GM18498 (cell line): Measurements from ENCODE around the gene IFT43.

ENCODE experiments used
- ATAC-seq: cut with Tn5 transposase; IDR thresholded peaks from one replicate; pipeline ENCODE4 v1.9.1; 2021; ENCODE audit warnings: mild to moderate bottlenecking, moderate library complexity; ENCODE audit not compliant: unreplicated experiment

The IFT43 gene

DNA sequence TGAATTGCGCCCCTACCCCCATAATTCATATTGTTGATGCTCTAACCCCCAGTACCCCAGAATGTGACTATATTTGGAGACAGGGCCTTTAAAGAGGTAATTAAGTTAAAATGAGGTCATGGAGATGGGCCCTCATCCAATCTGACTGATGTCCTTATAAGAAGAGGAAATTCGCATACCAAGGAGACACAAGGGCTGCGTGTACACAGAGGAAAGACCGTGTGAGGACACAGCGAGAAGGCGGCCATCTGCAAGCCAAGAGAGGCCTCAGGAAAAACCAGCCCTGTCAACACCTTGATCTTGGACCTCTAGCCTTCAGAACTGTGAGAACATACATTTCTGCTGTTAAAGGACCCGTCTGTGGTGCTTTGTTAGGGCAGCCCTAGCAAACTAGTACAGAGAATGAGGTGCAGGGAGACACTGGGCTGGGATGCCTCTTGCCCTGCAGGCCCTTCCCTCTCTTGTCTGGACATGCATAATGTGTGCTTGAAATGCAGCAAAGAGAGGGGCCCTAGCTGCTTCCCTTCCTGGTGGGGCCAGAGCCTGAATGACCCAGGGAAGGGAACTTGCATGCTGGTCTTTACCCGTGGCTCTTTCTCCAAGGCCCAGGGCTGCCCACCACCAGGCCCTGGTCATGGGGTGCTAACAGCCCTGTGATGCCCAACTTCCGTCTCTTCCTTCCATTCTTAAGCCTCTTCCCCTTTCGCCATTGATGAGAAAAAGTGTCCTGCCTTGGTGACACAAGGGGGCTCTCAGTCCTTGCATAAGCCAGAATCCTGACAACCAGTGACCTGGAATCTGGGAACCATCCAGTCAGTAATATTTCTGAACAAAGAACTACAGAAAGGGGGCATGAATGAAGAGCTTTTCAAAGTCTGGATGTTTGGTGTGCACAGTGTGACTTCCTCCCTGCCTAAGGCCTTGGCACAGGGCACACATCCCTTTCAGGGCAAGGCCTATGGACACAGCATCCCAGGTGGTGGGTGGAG lies 116.1 kb downstream of the IFT43 start:
- no peak for ATAC-seq

DNA sequence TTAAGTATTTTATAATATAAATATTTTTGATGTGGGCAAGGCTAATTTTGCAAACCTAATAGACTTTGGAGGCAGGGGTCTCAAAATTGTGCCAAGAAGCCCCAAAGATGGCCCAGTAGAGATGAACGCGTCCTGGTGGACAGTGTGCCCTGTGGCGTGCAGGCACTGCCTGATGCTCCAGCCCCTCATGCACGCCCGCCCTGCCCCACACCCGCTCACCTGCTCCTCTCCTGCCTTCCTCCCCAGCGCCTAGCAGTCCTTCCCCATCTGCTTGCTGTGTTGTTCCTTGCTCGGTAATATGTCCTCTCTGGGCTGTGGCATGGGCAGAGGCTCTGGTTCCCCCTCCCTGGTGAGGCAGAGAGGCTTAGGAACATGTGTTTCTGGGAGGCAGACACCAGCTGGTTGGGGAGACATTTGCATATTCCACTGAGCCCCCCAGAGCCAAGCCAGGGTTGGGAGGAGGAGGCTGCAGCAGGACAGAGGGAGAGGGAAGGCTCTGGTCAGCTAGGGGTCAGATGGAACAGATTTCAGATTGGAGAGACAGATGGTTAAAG lies 119.3 kb downstream of the IFT43 start:
- ATAC-seq, result no peak

- ATAC-seq, result no peak
Observed at GRCh38 chr14:76106188-76106587, 120.6 kb downstream of the IFT43 start.

- ATAC-seq, result no peak
Observed at GRCh38 chr14:76109087-76109880, 123.7 kb downstream of the IFT43 start.

- no peak for ATAC-seq
Observed at GRCh38 chr14:76112889-76113624, 127.5 kb downstream of the IFT43 start.

DNA sequence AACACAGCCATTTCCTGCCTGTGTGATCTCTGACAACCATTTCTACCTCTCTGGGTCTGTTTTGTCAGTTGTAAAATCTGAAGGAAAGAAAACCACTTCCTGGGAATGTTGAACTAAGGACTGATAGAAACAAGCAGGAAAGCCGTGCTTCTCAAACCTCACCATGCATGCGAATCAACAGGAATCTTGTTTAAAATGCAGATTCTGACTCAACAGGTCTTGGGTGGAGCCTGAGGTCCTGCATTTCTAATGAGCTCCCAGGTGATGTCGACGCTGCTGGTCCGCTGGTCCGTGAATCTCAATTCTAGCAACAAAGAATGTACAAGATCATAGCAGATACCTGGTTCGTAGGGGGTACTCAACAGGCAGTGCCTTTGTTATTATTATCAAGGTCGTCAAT lies 128.1 kb downstream of the IFT43 start:
- no peak for ATAC-seq

DNA sequence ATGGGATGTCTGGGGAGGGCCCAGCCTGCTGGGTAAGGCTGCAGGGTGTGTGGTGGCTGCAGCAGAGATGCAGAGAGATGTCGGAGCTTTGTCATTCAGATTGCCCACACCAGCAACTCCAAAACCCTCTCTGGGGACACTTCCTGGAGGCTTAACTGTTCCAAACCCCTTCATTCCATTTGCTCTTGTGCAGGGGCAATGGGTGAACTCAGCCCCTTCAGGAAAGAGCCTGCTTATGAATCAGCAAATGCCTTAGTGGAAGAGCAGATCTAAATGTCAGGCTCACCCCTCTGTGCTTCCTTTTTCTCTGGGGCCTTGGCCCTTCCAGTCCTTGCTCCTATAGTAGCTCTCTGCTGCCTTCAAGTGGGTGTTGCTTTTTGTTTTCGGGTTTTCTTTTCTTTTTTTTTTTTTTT lies 129.5 kb downstream of the IFT43 start:
- no peak for ATAC-seq

DNA sequence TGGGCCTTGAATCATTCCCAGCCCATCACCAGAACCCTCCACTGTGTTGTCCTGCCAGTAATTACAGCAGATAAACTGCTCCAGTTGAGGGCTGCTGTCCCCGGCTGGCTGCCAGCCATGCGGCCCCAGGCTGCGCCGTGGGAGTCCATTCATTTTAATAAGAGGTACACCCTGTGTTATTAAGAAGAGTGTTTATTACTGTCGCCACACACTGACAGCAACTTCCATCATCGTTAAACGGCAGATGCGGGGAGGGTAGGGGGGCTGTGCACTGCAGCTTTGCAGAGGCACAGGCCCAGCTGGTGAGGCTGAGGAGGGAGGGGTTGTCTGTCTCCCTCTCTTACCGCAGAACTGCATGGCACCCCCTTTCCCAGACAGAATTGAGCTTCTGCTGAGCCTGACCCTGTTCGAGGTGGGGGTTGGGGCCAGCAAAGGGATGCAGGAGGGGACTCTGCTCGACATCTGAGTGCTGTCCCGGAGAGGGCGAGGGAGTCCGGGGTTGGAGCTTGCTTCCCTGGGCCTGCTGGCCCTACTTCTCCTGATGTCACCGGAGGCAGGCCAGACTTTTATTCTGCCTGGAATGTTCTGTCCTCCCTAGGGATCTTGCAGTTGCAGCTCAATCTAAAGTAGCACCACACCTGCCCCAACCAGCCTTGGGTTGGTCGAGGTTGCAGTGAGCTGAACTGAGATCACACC lies 132.4 kb downstream of the IFT43 start:
- ATAC-seq, result no peak

GRCh38 chr14:76118594-76118993 lies 133.0 kb downstream of the IFT43 start:
- no peak for ATAC-seq

DNA sequence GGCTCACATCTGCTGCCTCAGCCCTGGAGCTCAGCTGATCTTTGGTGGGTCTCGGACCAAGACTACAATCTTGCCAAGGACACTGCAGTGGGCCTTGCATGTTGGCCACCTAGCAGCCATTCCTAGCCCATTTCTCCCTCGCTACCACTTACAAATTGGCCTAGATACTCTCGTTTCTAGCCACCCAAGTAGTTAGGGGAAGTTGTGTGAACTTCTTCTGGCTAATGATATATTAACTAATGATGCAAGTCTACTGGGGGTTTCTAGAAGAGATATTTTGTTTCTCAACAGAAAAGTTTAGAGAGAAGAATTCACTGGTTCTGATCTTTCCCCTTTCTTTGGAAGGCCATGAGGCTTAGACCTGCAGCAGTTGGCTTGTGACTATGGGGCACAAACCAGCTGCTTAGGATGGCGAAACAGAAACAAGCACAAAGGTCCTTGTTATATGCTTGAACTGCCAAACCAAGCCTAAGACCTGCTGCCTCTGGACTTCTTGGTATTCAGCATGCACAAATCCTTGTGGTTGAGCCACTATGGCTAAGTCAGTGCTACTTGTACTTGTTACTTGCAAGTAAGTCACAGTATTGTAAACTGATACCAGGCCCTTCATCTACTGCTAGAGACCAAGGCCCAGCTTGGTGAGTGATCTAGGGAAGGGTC lies 135.7 kb downstream of the IFT43 start:
- no peak for ATAC-seq

GRCh38 chr14:76123426-76124225 lies 138.1 kb downstream of the IFT43 start:
- ATAC-seq, result no peak

DNA sequence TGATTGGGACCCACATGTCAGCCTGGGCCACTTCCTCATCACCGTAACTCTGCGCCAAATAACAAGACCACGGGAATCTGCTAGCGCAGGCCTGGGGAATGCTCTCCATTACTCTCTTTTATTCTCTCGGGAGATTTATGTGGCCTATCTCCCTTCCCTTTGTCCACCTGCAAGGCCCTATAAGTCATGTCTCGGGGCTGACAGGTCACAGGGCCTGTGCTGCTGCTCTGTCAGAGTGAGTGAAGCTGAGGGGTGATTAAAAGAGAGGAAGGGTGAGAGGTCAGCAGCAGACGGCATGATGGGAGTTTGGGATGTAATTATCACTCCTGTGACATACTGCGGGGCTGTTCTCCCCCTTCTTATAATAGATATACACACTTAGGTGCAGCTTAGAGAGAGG lies 139.9 kb downstream of the IFT43 start:
- ATAC-seq, result no peak

- ATAC-seq, result no peak
Observed at GRCh38 chr14:76126076-76126475, 140.5 kb downstream of the IFT43 start.

DNA sequence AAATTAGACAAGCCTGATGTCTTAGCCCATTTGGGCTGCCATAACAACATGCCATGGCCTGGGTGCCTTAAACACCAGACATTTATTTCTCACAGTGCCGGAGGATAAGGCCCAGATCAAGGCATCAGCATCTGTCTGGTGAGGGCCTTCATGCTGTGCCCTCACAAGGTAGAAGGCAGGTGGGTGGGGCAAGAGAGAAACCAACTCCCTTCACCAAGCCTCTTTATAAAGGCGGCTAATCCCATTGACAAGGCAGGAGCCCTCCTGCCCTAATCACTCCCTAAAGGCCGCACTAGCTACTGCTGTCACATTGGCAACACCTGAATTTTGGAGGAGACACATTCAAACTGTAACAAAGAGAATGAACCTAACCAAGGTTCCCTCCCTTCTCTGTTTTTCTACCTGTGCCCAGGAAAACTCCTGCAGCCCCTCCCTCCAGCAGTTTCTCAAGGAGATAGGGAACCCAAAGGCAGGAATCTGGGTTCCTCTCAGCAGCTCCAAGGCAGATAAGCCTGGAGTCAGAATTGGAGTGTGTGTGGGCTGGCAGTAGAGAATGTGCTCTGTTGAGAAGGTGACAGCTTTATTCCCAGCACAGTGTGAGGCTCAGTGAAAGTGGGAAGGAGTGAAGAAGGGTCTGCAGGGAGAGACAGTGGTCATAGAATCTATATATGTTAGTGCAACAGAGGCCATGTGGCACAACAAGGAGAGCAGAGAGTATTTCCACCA lies 144.5 kb downstream of the IFT43 start:
- no peak for ATAC-seq

DNA sequence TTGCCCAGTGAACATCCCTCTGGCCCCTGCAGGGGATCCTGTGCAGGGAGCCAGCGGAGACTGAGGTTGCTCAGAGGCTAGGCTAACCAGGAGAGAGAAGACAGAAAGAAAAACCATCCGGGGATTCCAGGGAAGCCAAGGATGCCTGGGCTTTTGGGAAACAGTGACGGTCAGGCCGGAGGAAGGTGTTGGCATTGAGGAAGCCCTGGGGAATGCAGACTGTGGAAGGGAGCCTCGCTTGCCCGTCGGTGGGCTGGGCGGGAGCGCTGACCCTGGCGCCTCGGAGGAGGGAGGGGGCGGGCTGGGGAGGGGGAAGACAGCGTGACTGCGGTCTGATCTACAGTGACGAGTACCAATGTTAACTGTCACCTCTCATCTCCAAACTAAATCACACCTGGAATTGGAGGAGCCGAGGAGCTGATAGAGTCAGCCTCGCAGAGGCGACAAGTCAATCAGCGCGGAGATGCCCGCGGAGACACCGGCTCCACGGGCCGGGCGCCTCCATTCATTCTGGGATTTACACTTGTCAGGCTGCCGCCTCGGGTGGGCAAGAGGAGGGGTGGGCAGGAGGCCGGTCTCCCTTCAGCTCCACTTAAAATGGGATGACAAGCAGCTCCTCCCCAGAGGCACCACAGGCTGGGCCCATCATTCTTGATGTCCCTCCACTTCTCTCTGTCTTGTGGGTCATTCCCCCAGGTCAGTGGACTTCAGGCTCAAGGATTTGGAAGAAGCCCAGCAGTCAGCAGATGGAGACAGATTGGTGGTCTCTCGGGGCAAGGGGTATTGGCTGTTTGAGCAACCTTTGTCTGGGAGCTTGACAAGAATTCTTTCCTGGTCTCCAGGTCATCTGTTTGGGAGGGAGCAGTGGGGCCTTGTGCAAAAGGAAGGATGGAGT lies 145.8 kb downstream of the IFT43 start:
- no peak for ATAC-seq

GRCh38 chr14:76133103-76133502 lies 147.5 kb downstream of the IFT43 start:
- ATAC-seq, result no peak
